ENCODE measurements around the gene ZNF217. TPM values are rescaled to one million over a fixed set of nuclear protein-coding genes. Genes with fewer than 3 reads are reported as not detected.
"Not testable (repeated sequence)": the region's sequence is repeated elsewhere in the genome, so short reads cannot be mapped to it uniquely, and the experiment has no call there.

ZNF217 gene
- total RNA-seq, 1 experiment from 2014 or later: 42.8 TPM

- H3K4me1 ChIP-seq: peaks cover 30% of the 10 kb centered on the region
- H3K27ac ChIP-seq: peak overlapping the region; percentile 92
- peak; percentile 90 to 94 for DNase-seq
- no peaks in the 10 kb centered on the region for H3K9me3 ChIP-seq (replicated peaks)
- no peaks in the 10 kb centered on the region for H3K36me3 ChIP-seq
- H3K27me3 ChIP-seq: no peaks in the 10 kb centered on the region
- peak overlapping the region; percentile 58 for H3K4me3 ChIP-seq
Measured at GRCh38 chr20:53609491-53610445, 16.1 kb upstream of the ZNF217 start.

DNA sequence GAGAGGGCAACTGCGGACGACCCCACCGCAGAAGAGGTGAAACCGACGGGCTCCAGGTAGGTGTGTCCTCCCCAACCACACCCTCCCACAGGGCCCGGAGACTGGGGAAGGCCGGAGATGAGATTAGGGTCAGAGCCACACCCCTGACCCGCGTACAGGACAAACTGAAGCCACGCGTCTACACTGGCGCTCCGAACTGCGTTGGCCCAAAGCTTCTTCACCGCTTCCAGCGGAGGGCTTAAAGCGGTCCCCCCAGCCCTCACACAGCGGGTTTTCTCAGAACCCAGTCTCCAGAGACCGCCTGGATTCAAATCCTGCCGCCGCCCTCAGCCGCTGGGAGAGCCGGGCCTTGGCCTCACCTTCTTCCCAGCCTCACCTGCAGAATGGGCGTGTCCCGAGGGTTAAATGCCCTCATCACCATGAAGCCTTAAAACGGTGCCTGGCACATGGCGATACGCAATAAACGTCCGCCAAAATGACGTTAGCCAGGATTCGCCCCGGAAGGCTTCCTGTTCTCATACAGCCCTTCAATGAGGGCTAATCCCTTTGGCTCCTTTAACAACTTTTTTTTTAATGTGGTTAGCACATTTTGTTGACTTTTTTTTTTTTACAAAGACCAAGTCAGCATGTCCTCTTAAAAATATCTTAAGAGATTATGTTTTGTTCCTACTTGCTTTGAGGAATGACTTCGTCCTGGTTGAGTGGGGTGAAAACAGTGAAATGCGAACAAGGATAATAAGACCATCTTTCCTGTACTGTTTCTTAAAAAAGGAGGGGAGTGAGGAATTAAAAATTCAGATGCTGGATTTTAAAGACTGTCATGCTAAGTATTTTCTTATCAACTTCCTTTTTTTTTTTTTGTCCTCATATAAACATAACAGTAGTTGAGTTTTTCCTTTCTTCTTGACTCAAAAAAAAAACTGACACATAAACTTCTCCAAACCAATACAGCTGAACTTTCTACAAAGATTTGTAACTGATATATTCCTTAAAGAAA is 15.1 kb upstream of the ZNF217 start:
- H3K27me3 ChIP-seq: no peaks in the 10 kb centered on the region
- no peaks in the 10 kb centered on the region for H3K9me3 ChIP-seq (replicated peaks)
- peaks cover 30% of the 10 kb centered on the region for H3K4me1 ChIP-seq
- H3K27ac ChIP-seq: peak overlapping the region; percentile 92
- H3K4me3 ChIP-seq: peak overlapping the region; percentile 58
- DNase-seq: no peak
- no peaks in the 10 kb centered on the region for H3K36me3 ChIP-seq

- Histone ChIP-seq H3K27ac (no peak overlapping the region), H3K27me3 (no peaks in the 10 kb centered on the region), H3K36me3 (no peaks in the 10 kb centered on the region), H3K9me3 (replicated peaks) (no peaks in the 10 kb centered on the region), H3K4me1 (peaks cover 26% of the 10 kb centered on the region), H3K4me3 (no peak overlapping the region)
- DNase-seq: no peak
Measured at GRCh38 chr20:53608071-53608455, 14.4 kb upstream of the ZNF217 start.

- H3K9me3 ChIP-seq (replicated peaks): no peaks in the 10 kb centered on the region
- H3K27ac ChIP-seq: no peak overlapping the region
Measured at GRCh38 chr20:53606364-53606985, 12.8 kb upstream of the ZNF217 start.

DNA sequence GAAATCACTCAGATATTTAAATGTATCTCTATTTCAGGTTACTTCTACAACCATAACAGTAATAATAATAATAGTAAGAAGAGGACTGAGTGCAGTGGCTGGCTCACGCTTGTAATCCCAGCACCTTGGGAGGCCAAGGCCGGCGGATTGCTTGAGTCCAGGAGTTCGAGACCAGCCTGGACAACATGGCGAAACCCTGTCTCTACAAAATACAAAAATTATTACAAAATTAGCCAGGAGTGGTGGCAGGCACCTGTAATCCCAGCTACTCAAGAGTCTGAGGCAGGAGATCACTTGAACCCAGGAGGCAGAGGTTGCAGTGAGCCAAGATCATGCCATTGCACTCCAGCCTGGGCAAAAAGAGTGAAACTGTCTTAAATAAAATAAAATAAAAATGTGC is 11.8 kb upstream of the ZNF217 start:
- not testable (repeated sequence) for H3K27me3 ChIP-seq; H3K4me1 ChIP-seq; DNase-seq; H3K9me3 ChIP-seq (replicated peaks); H3K27ac ChIP-seq; H3K36me3 ChIP-seq; H3K4me3 ChIP-seq

More at GRCh38 chr20:53606364-53606985, 12.8 kb upstream of the ZNF217 start:
- Histone ChIP-seq H3K27me3 (no peaks in the 10 kb centered on the region), H3K36me3 (no peaks in the 10 kb centered on the region), H3K4me1 (peaks cover 16% of the 10 kb centered on the region), H3K4me3 (no peak overlapping the region)
- no peak for DNase-seq

GRCh38 chr20:53604846-53605245 is 11.2 kb upstream of the ZNF217 start:
- H3K9me3 ChIP-seq (replicated peaks); H3K4me3 ChIP-seq; H3K4me1 ChIP-seq; H3K27me3 ChIP-seq; H3K36me3 ChIP-seq; H3K27ac ChIP-seq; DNase-seq: not testable (repeated sequence)

DNA sequence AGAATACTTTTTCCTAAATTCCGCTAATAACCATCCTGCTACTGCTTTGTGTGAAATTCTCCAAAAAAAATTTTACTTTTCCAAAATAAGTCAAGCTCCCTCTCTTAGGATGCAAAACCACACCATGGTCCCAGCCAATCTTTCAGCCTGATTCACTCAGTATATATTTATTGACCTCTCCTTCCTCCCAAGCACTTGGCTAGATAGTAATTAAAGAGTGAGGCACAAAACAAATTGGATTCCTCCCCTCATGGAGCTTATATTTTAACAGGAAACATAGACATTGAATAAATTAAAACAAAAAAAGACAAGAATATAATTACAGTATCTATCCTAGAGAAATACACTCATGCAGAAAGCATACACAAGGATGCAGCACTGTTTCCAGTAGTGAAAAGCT is 9.0 kb upstream of the ZNF217 start:
- no peaks in the 10 kb centered on the region for H3K36me3 ChIP-seq
- no peaks in the 10 kb centered on the region for H3K4me1 ChIP-seq
- no peak overlapping the region for H3K4me3 ChIP-seq
- no peaks in the 10 kb centered on the region for H3K27me3 ChIP-seq
- no peak for DNase-seq
- no peak overlapping the region for H3K27ac ChIP-seq
- no peaks in the 10 kb centered on the region for H3K9me3 ChIP-seq (replicated peaks)

- Histone ChIP-seq H3K27ac (no peak overlapping the region), H3K27me3 (no peaks in the 10 kb centered on the region), H3K4me3 (no peak overlapping the region), H3K4me1 (no peaks in the 10 kb centered on the region), H3K36me3 (no peaks in the 10 kb centered on the region), H3K9me3 (replicated peaks) (no peaks in the 10 kb centered on the region)
- no peak for DNase-seq
Measured at GRCh38 chr20:53599910-53600632, 6.4 kb upstream of the ZNF217 start.

- Histone ChIP-seq H3K27me3 (no peaks in the 10 kb centered on the region), H3K4me3 (no peak overlapping the region), H3K4me1 (no peaks in the 10 kb centered on the region), H3K9me3 (replicated peaks) (no peaks in the 10 kb centered on the region), H3K36me3 (no peaks in the 10 kb centered on the region), H3K27ac (no peak overlapping the region)
- peak in 1 of 2 experiments; percentile 40 for DNase-seq
Measured at GRCh38 chr20:53599378-53599777, 5.7 kb upstream of the ZNF217 start.

GRCh38 chr20:53599044-53599362 is 5.4 kb upstream of the ZNF217 start:
- Histone ChIP-seq H3K27ac (no peak overlapping the region), H3K4me3 (no peak overlapping the region), H3K36me3 (no peaks in the 10 kb centered on the region), H3K4me1 (no peaks in the 10 kb centered on the region), H3K9me3 (replicated peaks) (no peaks in the 10 kb centered on the region), H3K27me3 (no peaks in the 10 kb centered on the region)
- DNase-seq: no peak

GRCh38 chr20:53598140-53599043 is 4.8 kb upstream of the ZNF217 start:
- DNase-seq: no peak
- Histone ChIP-seq H3K36me3 (no peaks in the 10 kb centered on the region), H3K4me1 (no peaks in the 10 kb centered on the region), H3K9me3 (replicated peaks) (no peaks in the 10 kb centered on the region), H3K27ac (no peak overlapping the region), H3K27me3 (no peaks in the 10 kb centered on the region), H3K4me3 (no peak overlapping the region)

DNA sequence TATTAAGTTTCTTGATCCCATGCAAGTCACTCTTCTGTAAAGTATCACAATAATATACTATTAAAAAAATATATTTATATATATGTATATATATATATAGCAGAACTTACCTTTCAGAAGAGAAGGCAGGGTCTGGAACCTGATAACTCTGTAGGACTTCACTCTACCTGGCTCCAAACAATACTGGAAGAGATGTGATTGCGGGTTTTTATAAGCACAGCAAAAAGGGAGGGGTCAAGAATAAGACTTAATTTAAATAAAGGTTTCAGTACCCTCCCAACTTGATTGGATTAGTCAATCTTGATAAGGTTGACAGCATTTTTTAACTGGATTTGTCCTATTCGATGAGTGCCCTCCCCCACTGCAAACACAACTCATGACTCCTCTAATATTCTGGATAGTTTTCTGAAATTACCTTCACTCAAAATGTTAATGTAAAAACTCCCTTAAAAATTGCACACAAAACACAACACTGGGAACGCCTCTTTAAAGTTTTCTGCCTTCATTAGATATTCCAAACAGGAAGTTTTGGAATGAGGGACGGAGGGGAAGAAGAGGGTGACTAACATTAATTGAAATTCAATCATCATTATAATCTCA is 4.0 kb upstream of the ZNF217 start:
- H3K27ac ChIP-seq: no peak overlapping the region
- no peaks in the 10 kb centered on the region for H3K4me1 ChIP-seq
- no peaks in the 10 kb centered on the region; the same call in 1 of the 2 replicates for H3K36me3 ChIP-seq
- no peaks in the 10 kb centered on the region for H3K9me3 ChIP-seq (replicated peaks)
- H3K4me3 ChIP-seq: no peak overlapping the region
- H3K27me3 ChIP-seq: no peaks in the 10 kb centered on the region
- no peak for DNase-seq

DNA sequence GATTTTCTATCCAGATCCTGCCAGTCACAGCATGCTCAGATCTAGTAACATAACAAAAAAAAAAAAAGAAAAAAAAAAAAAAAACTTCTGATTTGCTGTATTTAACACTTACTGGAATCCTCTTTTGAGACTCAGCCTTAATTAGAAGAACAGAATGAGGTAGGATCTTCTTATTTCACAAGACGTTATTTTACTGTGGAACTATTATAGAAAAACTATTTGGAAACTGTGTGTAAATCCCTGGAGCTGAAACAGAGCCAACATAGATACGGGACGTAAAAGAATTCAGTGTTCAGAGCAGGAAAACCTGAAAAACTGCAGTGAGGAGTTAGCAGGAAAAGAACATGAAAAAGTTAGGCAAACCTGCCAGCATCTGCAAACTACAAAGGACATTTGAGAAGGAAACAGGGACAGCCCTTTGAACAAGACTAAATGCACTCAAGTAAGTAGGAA is 3.4 kb upstream of the ZNF217 start:
- DNase-seq: no peak
- H3K4me3 ChIP-seq: no peak overlapping the region
- H3K27me3 ChIP-seq: no peaks in the 10 kb centered on the region
- no peaks in the 10 kb centered on the region for H3K9me3 ChIP-seq (replicated peaks)
- no peaks in the 10 kb centered on the region; the same call in 1 of the 2 replicates for H3K36me3 ChIP-seq
- H3K27ac ChIP-seq: no peak overlapping the region
- no peaks in the 10 kb centered on the region for H3K4me1 ChIP-seq
